Aorta (tissue), 5 donors: ENCODE measurements around the gene NR1I2. TPM values are rescaled to one million over a fixed set of nuclear protein-coding genes. Genes with fewer than 3 reads are reported as not detected.

ENCODE experiments used
- ATAC-seq: fragments of 200-7000 bp; cut with Tn5 transposase; one replicate; pipeline ENCODE4 v1.9.1; 2022; ENCODE audit warnings: moderate library complexity; ENCODE audit not compliant: low FRiP score
- DNase-seq, 2 donors: peaks; one replicate each; pipeline ENCODE4 v3.0.0-alpha.2; 2020
- H3K27ac ChIP-seq, 2 donors: one replicate each; pipeline ENCODE4 v1.5.1; 2013; ENCODE audit warnings: low read length in 2 of 2, mild to moderate bottlenecking in 2 of 2, moderate library complexity in 2 of 2, control low read depth in 1 of 2, inconsistent platforms in 1 of 2, low read depth in 1 of 2
- H3K27me3 ChIP-seq, 2 donors: one replicate each; pipeline ENCODE4 v1.6.1; 2013; ENCODE audit warnings: control low read depth in 1 of 2, low read length in 1 of 2, mild to moderate bottlenecking in 1 of 2, moderate library complexity in 1 of 2; ENCODE audit not compliant: insufficient read depth in 2 of 2, control insufficient read depth in 1 of 2
- H3K36me3 ChIP-seq, 2 donors: one replicate each; pipeline ENCODE4 v1.6.1; 2013; ENCODE audit warnings: control low read depth in 1 of 2, low read length in 1 of 2, mild to moderate bottlenecking in 1 of 2; ENCODE audit not compliant: insufficient read depth in 2 of 2, control insufficient read depth in 1 of 2
- H3K4me1 ChIP-seq, 2 donors: one replicate each; pipeline ENCODE4 v1.6.1; 2013; ENCODE audit warnings: low read length in 2 of 2, control low read depth in 1 of 2, mild to moderate bottlenecking in 1 of 2, moderate library complexity in 1 of 2; ENCODE audit not compliant: insufficient read depth in 2 of 2, control insufficient read depth in 1 of 2
- H3K4me3 ChIP-seq, 2 donors: one replicate each; pipeline ENCODE4 v1.5.1; 2013; ENCODE audit warnings: low read length in 2 of 2, control low read depth in 1 of 2, mild to moderate bottlenecking in 1 of 2
- H3K9me3 ChIP-seq: one replicate; pipeline ENCODE4 v1.6.1; 2013; ENCODE audit warnings: mild to moderate bottlenecking, low read length; ENCODE audit not compliant: control insufficient read depth
- WGBS, 2 donors: extraction: QIAGEN DNeasy Blood & Tissue Kit; methylation state at CpG; one replicate each; pipeline ENCODE4 v1.1.7; 2013; 5-methylcytosine and 5-hydroxymethylcytosine counted together
- intact Hi-C, 2 donors: fragments of 100-400 bp; cut with DNase I; formaldehyde crosslinking; loops; one replicate each; pipeline versions ENCODE4 v1.14.2 to v1.15.0; 2022
- long read RNA-seq, 2 donors: library from polyadenylated mRNA; unstranded; transcript quantifications; one replicate each; pipeline ENCODE4 v2.0.0, GENCODE V29; 2020 to 2021
- polyA plus RNA-seq, 2 donors: library from polyadenylated mRNA; stranded (reverse); fragments of 200-250 nt; gene quantifications; one replicate each; pipeline ENCODE4 v1.2.3, GENCODE V29; 2013
- total RNA-seq, 2 donors: library from RNA; stranded (reverse); fragmentation: NEBNext Ultra II Directional; extraction: Animal tissue kit (Norgen Biotek cat#: 25700); gene quantifications; one replicate each; pipeline ENCODE4 v1.2.1, GENCODE V29; 2021
- donor health status: healthy with polysubstance abuse.
- donor health status: Bipolar disorder and iron deficiency.
- donor health status: DM: no; HTN: no; CAD: no.
- donor health status: DM: no; HTN: no; CAD: no.
- donor health status: DM: yes; HTN: yes; CAD: no.

Gene NR1I2
- under 1 TPM in 1 of 2 donors, not detected in 1; 0.12 TPM for total RNA-seq
- polyA plus RNA-seq: 1 to 10 TPM in 1 of 2 donors, under 1 TPM in 1; 0.20 to 9.5 TPM
- long read RNA-seq, donor 1: 0 reads
- long read RNA-seq, donor 2: 0 reads

DNA sequence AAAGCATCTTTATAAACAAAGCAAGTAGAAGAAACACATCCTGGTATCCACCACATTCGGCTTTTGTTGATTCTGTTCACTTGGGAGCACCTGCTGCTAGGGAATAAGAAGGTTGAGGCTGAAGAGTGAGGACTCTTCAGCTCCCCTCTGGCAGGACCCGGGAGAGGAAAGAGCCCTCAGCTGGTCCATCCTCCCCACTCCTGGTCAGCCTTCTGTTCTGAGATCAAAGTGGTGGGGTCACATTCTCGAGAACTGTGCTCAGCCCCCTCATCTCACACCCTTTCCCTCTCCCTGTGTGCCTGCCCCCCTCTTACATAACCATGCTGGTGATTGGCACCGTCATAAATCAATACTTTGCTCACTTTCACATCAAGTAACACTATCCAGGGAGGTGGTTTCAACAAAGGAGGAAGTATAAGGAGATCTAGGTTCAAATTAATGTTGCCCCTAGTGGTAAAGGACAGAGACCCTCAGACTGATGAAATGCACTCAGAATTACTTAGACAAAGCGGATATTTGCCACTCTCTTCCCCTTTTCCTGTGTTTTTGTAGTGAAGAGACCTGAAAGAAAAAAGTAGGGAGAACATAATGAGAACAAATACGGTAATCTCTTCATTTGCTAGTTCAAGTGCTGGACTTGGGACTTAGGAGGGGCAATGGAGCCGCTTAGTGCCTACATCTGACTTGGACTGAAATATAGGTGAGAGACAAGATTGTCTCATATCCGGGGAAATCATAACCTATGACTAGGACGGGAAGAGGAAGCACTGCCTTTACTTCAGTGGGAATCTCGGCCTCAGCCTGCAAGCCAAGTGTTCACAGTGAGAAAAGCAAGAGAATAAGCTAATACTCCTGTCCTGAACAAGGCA, at the start of gene NR1I2:
Gene NR1I2 (plus strand): TSS at position 772 of the 869 bp plus-strand sequence.
- ATAC-seq (peak; percentile 29), DNase-seq (no peak)
- 88% methylated on average over 10 of the region's 10 CpGs for WGBS, 2 donors
- H3K9me3 ChIP-seq: no peaks in the 10 kb centered on the region
- H3K36me3 ChIP-seq: no peaks in the 10 kb centered on the region
- no peaks in the 10 kb centered on the region for H3K27me3 ChIP-seq
- no peak within 1 kb of the TSS for H3K4me3 ChIP-seq
- no peaks in the 10 kb centered on the region for H3K4me1 ChIP-seq
- intact Hi-C loops: no loop called here
- H3K27ac ChIP-seq: no peak within 1 kb of the TSS

DNA sequence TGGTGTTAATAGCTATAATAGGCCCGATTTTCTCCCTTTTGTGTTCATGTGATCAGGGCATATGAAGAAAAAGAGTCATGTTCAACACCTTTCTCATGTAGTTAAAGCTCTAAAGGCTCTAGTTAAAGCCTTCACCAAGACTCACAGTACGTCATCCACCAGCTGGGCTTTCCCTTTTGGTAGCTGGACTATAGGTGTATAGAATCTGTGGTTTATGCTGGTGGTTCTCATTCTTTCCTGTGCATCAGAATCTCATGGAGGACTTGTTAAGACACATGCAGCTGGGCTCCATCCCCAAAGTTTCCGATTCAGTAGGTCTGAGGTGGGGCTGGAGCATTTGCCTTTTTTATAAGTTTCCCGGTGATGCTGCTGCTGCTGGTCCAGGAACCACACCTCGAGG, 48.1 kb upstream of the NR1I2 start:
- Histone ChIP-seq H3K4me3 (no peak overlapping the region), H3K4me1 (no peaks in the 10 kb centered on the region), H3K36me3 (no peaks in the 10 kb centered on the region), H3K27me3 (no peaks in the 10 kb centered on the region), H3K9me3 (no peaks in the 10 kb centered on the region), H3K27ac (no peak overlapping the region)
- 93 to 94% methylated on average over 5 of the region's 5 CpGs for WGBS, 2 donors
- ATAC-seq (no peak), DNase-seq (no peak)
- intact Hi-C loops: no loop called here

DNA sequence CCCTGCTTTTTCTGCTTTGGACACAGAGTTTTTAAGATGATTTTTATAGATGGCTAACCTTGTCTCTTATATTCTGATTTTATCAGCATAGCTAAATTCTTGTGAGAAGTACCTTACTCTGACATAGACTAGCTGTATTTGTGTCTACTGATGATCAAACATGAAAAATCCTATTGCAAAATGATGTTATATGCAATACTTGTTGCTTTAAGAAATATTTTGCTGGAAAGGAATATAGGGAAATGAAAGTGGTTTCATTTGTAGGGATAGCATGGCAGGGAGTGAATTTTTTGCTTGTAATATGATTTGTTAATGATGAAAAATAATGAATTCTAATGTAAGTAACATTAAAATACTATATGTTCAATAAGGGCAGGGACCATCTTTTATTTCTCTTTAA, 43.2 kb upstream of the NR1I2 start:
- no peaks in the 10 kb centered on the region for H3K27me3 ChIP-seq
- intact Hi-C loops: loop anchor here in 1 of 2 donors (5.0 kb wide), 1 partner anchor 69 kb away; no protein-coding TSS in a partner anchor
- no peak overlapping the region for H3K27ac ChIP-seq
- H3K9me3 ChIP-seq: no peaks in the 10 kb centered on the region
- no peaks in the 10 kb centered on the region for H3K36me3 ChIP-seq
- DNase-seq (no peak), ATAC-seq (no peak)
- no peaks in the 10 kb centered on the region for H3K4me1 ChIP-seq
- no peak overlapping the region for H3K4me3 ChIP-seq

DNA sequence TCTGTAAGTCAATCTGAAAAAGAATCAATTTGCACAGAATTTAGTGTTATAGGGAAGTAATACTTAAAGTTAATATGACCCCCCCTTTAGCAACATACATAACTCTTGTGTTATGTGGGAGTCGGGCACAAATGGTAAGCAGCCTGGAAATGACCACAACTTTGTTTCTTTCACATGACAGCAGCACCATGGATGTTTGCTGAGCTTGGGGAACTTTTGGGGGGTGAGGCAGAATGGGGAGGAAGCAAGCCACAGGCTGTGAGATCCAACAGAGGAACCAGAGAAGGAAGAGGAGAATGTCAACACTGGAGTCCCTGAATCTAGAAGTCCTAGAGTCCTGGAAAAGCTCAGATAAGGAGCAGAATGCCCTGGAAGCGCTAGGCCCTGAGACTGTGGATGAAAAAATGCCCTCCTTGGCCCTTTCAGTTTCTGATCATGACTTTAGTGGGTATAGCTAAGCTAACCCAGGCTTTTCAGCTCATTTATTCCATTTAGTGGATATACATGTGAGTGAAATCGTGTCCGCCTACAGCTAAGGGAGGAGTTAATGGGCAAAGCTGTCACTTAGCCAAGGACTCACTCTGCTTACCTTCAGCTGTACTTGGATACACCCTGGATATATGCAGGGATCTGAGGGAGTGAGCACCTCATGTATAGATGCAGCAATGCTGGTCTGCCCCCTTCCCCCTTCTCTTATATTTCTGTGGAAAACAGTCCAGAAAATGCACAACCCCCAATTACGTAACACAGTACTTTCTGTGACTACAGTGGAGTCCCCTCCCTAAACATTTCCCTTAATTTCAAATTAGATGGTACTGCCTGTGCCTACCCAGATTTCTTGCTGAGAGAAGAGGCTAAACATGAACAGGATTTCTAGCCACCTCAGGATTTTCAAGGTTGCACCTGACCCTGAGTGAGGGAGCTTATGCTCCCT, 40.0 kb upstream of the NR1I2 start:
- H3K27ac ChIP-seq: no peak overlapping the region
- H3K36me3 ChIP-seq: peaks cover 2 to 5% of the 10 kb centered on the region in 2 donors
- no peaks in the 10 kb centered on the region for H3K9me3 ChIP-seq
- no peak overlapping the region for H3K4me3 ChIP-seq
- intact Hi-C loops: no loop called here
- WGBS, 2 donors: 83 to 84% methylated on average over 5 of the region's 5 CpGs
- DNase-seq (no peak), ATAC-seq (no peak)
- no peaks in the 10 kb centered on the region for H3K27me3 ChIP-seq
- no peaks in the 10 kb centered on the region for H3K4me1 ChIP-seq

DNA sequence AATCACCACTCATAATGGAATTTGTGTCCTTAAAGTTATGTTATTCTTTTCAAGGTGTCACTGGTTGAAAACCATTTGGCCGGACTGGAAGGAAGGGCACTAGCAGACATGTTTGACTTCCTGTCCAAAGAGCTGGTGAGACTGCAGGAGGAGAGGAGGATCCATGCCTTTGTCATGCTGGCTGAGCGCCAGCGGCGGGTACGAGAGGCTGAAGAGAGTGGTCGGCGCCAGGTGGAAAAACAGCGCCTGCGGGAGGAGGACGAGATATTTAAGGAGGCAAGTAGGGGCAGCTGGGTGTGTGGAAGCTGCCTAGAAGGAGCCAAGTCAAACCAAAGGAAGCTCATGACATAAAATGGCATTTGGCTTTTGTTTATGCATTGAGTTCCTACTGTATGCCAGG, 38.0 kb upstream of the NR1I2 start:
- no peak overlapping the region for H3K27ac ChIP-seq
- WGBS, 2 donors: 84 to 89% methylated on average over 10 of the region's 10 CpGs
- intact Hi-C loops: no loop called here
- no peaks in the 10 kb centered on the region for H3K27me3 ChIP-seq
- no peaks in the 10 kb centered on the region for H3K9me3 ChIP-seq
- no peak overlapping the region for H3K4me3 ChIP-seq
- peaks cover 2 to 5% of the 10 kb centered on the region in 2 donors for H3K36me3 ChIP-seq
- peaks cover 0 to 3% of the 10 kb centered on the region in 2 donors for H3K4me1 ChIP-seq
- no peak for DNase-seq
- no peak for ATAC-seq

DNA sequence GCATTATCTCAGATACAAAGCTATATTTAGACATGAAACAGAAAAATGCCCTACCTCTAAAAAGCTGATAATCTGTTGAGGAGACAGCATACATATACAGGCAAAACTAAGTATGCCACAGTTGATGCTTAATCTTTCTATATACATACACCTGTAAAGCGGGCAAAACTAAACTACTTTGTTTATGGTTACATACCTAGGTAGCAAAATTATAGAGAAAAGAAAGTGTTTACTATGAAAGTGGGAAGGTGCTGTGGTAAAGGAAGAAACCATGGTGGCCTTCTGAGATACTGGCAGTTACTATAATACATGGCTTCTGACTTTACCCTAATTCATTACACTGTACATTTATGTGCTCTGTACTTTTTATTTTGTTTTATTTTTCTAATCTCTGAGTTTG, 36.0 kb upstream of the NR1I2 start:
- peaks cover 2 to 5% of the 10 kb centered on the region in 2 donors for H3K36me3 ChIP-seq
- 94 to 95% methylated on average over 1 of the region's 1 CpG for WGBS, 2 donors
- intact Hi-C loops: no loop called here

DNA sequence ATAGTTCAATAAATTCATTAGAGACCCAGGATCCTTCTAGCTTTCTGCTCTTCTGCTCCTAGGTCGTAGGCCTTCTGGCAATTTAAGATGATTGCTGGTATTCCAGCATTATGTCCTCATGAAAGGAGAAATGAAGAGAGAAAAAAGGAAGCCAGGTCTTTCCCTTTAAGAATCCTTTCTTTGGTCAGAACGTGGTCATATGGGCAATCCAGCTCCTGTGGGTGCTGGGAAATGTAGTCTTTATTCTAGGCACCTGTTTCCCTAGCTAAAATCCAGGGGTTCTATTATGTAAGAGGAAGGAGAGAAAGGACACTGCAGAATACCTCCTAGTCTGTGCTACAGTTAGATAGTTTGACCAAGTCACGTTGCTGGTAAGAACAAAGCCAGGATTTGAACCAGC, 35.5 kb upstream of the NR1I2 start:
- Histone ChIP-seq H3K36me3 (peaks cover 2 to 7% of the 10 kb centered on the region in 2 donors), H3K27me3 (no peaks in the 10 kb centered on the region), H3K4me1 (peaks cover 0 to 3% of the 10 kb centered on the region in 2 donors), H3K4me3 (no peak overlapping the region), H3K27ac (no peak overlapping the region), H3K9me3 (no peaks in the 10 kb centered on the region)
- WGBS, 2 donors: 71 to 76% methylated on average over 3 of the region's 3 CpGs
- intact Hi-C loops: no loop called here
- no peak for ATAC-seq
- no peak for DNase-seq

More for the DNA sequence above, 36.0 kb upstream of the NR1I2 start:
- peaks cover 0 to 3% of the 10 kb centered on the region in 2 donors for H3K4me1 ChIP-seq
- DNase-seq: no peak
- H3K27ac ChIP-seq: no peak overlapping the region
- ATAC-seq: no peak
- H3K27me3 ChIP-seq: no peaks in the 10 kb centered on the region
- no peaks in the 10 kb centered on the region for H3K9me3 ChIP-seq
- H3K4me3 ChIP-seq: no peak overlapping the region

DNA sequence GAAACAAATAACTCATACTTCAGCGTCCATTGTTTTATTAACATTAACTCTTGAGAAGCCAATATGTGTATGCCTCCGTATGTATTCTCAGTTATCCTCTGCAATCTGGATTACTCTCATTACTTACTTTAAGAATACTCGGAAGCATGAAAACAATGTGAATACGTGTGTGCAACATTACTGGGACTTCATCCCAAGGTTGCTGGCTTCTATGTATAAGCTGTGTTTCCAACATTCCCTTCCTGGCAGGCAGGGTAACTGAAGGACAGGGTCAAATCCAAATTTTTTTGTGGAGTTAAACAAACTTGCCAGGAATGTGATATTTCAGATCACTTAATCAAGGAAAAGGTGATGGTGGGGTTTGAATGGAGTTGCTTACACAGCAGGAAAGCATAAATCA, 34.5 kb upstream of the NR1I2 start:
- Histone ChIP-seq H3K4me1 (peaks cover 0 to 3% of the 10 kb centered on the region in 2 donors), H3K27ac (no peak overlapping the region), H3K4me3 (no peak overlapping the region), H3K27me3 (no peaks in the 10 kb centered on the region), H3K9me3 (no peaks in the 10 kb centered on the region), H3K36me3 (peaks cover 2 to 10% of the 10 kb centered on the region in 2 donors)
- ATAC-seq: no peak
- no peak for DNase-seq
- intact Hi-C loops: no loop called here
- 17 to 18% methylated on average over 4 of the region's 4 CpGs for WGBS, 2 donors
